HEK293 (cell line): ENCODE results near the gene STMP1.
"Not testable (repeated sequence)": the region's sequence is repeated elsewhere in the genome, so short reads cannot be mapped to it uniquely, and the experiment has no call there.

Source experiments
- CTCF ChIP-seq: fragments of 450-650 bp; formaldehyde crosslinking; IDR thresholded peaks from 2 replicates; pipeline ENCODE4 v1.5.1; 2016; ENCODE audit warnings: missing biosample characterization, missing genetic modification characterization
- ZBTB21 ChIP-seq: fragments of 450-650 bp; formaldehyde crosslinking; IDR thresholded peaks from 2 replicates; pipeline ENCODE4 v1.5.1; 2017; ENCODE audit warnings: missing biosample characterization, missing genetic modification characterization
- ZNF341 ChIP-seq: fragments of 450-650 bp; formaldehyde crosslinking; IDR thresholded peaks from 2 replicates; pipeline ENCODE4; 2016; ENCODE audit warnings: low read depth, missing biosample characterization, missing genetic modification characterization
- ZNF510 ChIP-seq: fragments of 450-650 bp; formaldehyde crosslinking; IDR thresholded peaks from 2 replicates; pipeline ENCODE4 v1.5.1; 2018; ENCODE audit warnings: mild to moderate bottlenecking, missing genetic modification characterization, missing biosample characterization; ENCODE audit not compliant: insufficient replicate concordance

- TF ChIP-seq ZNF341; CTCF (tag by site-specific recombination); ZBTB21 (tag by site-specific recombination); ZNF510 (tag by site-specific recombination): not testable (repeated sequence)
Measured at GRCh38 chr7:135639690-135640089, 22.6 kb upstream of the STMP1 start.
